ENCODE data around the gene ABL2. TPM values are rescaled to one million over a fixed set of nuclear protein-coding genes. Genes with fewer than 3 reads are reported as not detected.

The ABL2 gene
- total RNA-seq, 1 experiment from 2014 or later, result 18.3 TPM

- TF ChIP-seq, protein P1, sequence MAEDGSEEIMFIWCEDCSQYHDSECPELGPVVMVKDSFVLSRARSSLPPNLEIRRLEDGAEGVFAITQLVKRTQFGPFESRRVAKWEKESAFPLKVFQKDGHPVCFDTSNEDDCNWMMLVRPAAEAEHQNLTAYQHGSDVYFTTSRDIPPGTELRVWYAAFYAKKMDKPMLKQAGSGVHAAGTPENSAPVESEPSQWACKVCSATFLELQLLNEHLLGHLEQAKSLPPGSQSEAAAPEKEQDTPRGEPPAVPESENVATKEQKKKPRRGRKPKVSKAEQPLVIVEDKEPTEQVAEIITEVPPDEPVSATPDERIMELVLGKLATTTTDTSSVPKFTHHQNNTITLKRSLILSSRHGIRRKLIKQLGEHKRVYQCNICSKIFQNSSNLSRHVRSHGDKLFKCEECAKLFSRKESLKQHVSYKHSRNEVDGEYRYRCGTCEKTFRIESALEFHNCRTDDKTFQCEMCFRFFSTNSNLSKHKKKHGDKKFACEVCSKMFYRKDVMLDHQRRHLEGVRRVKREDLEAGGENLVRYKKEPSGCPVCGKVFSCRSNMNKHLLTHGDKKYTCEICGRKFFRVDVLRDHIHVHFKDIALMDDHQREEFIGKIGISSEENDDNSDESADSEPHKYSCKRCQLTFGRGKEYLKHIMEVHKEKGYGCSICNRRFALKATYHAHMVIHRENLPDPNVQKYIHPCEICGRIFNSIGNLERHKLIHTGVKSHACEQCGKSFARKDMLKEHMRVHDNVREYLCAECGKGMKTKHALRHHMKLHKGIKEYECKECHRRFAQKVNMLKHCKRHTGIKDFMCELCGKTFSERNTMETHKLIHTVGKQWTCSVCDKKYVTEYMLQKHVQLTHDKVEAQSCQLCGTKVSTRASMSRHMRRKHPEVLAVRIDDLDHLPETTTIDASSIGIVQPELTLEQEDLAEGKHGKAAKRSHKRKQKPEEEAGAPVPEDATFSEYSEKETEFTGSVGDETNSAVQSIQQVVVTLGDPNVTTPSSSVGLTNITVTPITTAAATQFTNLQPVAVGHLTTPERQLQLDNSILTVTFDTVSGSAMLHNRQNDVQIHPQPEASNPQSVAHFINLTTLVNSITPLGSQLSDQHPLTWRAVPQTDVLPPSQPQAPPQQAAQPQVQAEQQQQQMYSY (CRISPR knock-in tag; IDR thresholded peaks at IDR 0.05), result no peak
- TF ChIP-seq, protein P2, sequence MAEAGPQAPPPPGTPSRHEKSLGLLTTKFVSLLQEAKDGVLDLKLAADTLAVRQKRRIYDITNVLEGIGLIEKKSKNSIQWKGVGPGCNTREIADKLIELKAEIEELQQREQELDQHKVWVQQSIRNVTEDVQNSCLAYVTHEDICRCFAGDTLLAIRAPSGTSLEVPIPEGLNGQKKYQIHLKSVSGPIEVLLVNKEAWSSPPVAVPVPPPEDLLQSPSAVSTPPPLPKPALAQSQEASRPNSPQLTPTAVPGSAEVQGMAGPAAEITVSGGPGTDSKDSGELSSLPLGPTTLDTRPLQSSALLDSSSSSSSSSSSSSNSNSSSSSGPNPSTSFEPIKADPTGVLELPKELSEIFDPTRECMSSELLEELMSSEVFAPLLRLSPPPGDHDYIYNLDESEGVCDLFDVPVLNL (CRISPR knock-in tag; IDR thresholded peaks at IDR 0.05; ENCODE audit: borderline replicate concordance, low read depth), result no peak
- TF ChIP-seq TP53 (CRISPR knock-in tag; IDR thresholded peaks at IDR 0.05) (no peak), SOX15 (CRISPR knock-in tag; IDR thresholded peaks at IDR 0.05) (no peak), ZNF317 (CRISPR knock-in tag; IDR thresholded peaks at IDR 0.05; ENCODE audit: borderline replicate concordance, low read depth) (no peak)
- TF ChIP-seq, protein P3, sequence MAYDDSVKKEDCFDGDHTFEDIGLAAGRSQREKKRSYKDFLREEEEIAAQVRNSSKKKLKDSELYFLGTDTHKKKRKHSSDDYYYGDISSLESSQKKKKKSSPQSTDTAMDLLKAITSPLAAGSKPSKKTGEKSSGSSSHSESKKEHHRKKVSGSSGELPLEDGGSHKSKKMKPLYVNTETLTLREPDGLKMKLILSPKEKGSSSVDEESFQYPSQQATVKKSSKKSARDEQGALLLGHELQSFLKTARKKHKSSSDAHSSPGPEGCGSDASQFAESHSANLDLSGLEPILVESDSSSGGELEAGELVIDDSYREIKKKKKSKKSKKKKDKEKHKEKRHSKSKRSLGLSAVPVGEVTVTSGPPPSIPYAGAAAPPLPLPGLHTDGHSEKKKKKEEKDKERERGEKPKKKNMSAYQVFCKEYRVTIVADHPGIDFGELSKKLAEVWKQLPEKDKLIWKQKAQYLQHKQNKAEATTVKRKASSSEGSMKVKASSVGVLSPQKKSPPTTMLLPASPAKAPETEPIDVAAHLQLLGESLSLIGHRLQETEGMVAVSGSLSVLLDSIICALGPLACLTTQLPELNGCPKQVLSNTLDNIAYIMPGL (CRISPR knock-in tag; IDR thresholded peaks at IDR 0.05), result no peak
- TF ChIP-seq, protein P4, sequence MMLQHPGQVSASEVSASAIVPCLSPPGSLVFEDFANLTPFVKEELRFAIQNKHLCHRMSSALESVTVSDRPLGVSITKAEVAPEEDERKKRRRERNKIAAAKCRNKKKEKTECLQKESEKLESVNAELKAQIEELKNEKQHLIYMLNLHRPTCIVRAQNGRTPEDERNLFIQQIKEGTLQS (CRISPR knock-in tag; conservative IDR thresholded peaks at IDR 0.05), result no peak
Observed at GRCh38 chr1:179154437-179154836, 75.0 kb downstream of the ABL2 start (continued).

- TF ChIP-seq ZBTB21 (CRISPR knock-in tag; IDR thresholded peaks at IDR 0.05; ENCODE audit: borderline replicate concordance) (no peak), HMGA2 (CRISPR knock-in tag; IDR thresholded peaks at IDR 0.05) (no peak), GTF2I (CRISPR knock-in tag; conservative IDR thresholded peaks at IDR 0.05) (no peak), ZNF671 (CRISPR knock-in tag; IDR thresholded peaks at IDR 0.05) (no peak), ZNF263 (CRISPR knock-in tag; IDR thresholded peaks at IDR 0.05; ENCODE audit: low read depth) (no peak), ESRRA (CRISPR knock-in tag; IDR thresholded peaks at IDR 0.05; ENCODE audit: borderline replicate concordance) (no peak)
- TF ChIP-seq, protein P5, sequence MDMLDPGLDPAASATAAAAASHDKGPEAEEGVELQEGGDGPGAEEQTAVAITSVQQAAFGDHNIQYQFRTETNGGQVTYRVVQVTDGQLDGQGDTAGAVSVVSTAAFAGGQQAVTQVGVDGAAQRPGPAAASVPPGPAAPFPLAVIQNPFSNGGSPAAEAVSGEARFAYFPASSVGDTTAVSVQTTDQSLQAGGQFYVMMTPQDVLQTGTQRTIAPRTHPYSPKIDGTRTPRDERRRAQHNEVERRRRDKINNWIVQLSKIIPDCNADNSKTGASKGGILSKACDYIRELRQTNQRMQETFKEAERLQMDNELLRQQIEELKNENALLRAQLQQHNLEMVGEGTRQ (CRISPR knock-in tag; IDR thresholded peaks at IDR 0.05), result no peak
- TF ChIP-seq, protein P2 (CRISPR knock-in tag; IDR thresholded peaks at IDR 0.05; ENCODE audit: borderline replicate concordance, low read depth), result no peak
- Mint-ChIP-seq H3K27ac (no peak overlapping the region), H3K4me1 (no peaks in the 10 kb centered on the region), H3K9me3 (peaks cover 8% of the 10 kb centered on the region), H3K27me3 (ENCODE audit: low read depth) (no peaks in the 10 kb centered on the region), H3K36me3 (peaks cover 10% of the 10 kb centered on the region), H3K4me3 (no peak overlapping the region)
- DNase-seq (ENCODE audit: low spot score), result no peak
- ChIA-PET POLR2A (no interaction called here), CTCF (no interaction called here)
- no peak for ATAC-seq
Observed at GRCh38 chr1:179153217-179153616, 76.3 kb downstream of the ABL2 start.

Measured in WTC11 (cell line).